GM21786 (cell line): Measurements from ENCODE around the gene TMEM239.
"Not testable (repeated sequence)": the region's sequence is repeated elsewhere in the genome, so short reads cannot be mapped to it uniquely, and the experiment has no call there.

Experiments
- ATAC-seq: cut with Tn5 transposase; IDR thresholded peaks from one replicate; pipeline ENCODE4 v1.9.1; 2021; ENCODE audit not compliant: unreplicated experiment

Gene TMEM239

GRCh38 chr20:2799688-2800520 is 16.3 kb upstream of the TMEM239 start:
- ATAC-seq = no peak

- peak; percentile 39 for ATAC-seq
These were observed 15.5 kb upstream of the TMEM239 start, which contains the start of gene CPXM1 for GRCh38 chr20:2800521-2801285. Gene CPXM1 (minus strand): TSS chr20:2800627. CDS start chr20:2800572, 55 bp downstream.

GRCh38 chr20:2801286-2801728 is 14.9 kb upstream of the TMEM239 start:
- peak; percentile 5 for ATAC-seq

GRCh38 chr20:2804041-2804828 is 11.9 kb upstream of the TMEM239 start:
- no peak for ATAC-seq

GRCh38 chr20:2804852-2805688 is 11.1 kb upstream of the TMEM239 start:
- no peak for ATAC-seq

GRCh38 chr20:2805689-2806350 is 10.3 kb upstream of the TMEM239 start:
- ATAC-seq = no peak

GRCh38 chr20:2806351-2806701 is 9.8 kb upstream of the TMEM239 start:
- ATAC-seq = no peak

- ATAC-seq = no peak
These were observed 9.1 kb upstream of the TMEM239 start for GRCh38 chr20:2807019-2807418.

- ATAC-seq = not testable (repeated sequence)
These were observed 8.2 kb upstream of the TMEM239 start for GRCh38 chr20:2807929-2808328.

- no peak for ATAC-seq
These were observed 6.5 kb upstream of the TMEM239 start for GRCh38 chr20:2809690-2810089.

- ATAC-seq = no peak
These were observed 4.0 kb upstream of the TMEM239 start for GRCh38 chr20:2812189-2812588.

GRCh38 chr20:2814076-2814475 is 2.1 kb upstream of the TMEM239 start:
- ATAC-seq = no peak

GRCh38 chr20:2814587-2815051 is 1.5 kb upstream of the TMEM239 start, which contains the start of gene C20orf141:
Gene C20orf141 (plus strand): TSS chr20:2814987. CDS start chr20:2815185, 198 bp downstream.
- ATAC-seq = no peak

- no peak for ATAC-seq
These were observed 793 bp upstream of the TMEM239 start for GRCh38 chr20:2815242-2815900.

- ATAC-seq = no peak
These were observed 598 bp downstream of the TMEM239 start for GRCh38 chr20:2816583-2817340.

- no peak for ATAC-seq
These were observed 1.2 kb downstream of the TMEM239 start for GRCh38 chr20:2817341-2817726.

GRCh38 chr20:2817891-2818595 is 1.9 kb downstream of the TMEM239 start:
- no peak for ATAC-seq
